H1 (cell line): ENCODE results near the gene HEATR5A. TPM values are rescaled to one million over a fixed set of nuclear protein-coding genes. Genes with fewer than 3 reads are reported as not detected.

Experiments used
- CTCF ChIA-PET: fragments of 300-600 bp; sonication (Branson Sonifier 250); formaldehyde crosslinking; loops from one replicate; lab custom pipeline; 2021; ENCODE audit not compliant: partially characterized antibody; lab: Charles Lee
- POLR2A ChIA-PET: fragments of 300-600 bp; sonication (Branson Sonifier 250); formaldehyde crosslinking; loops from one replicate; lab custom pipeline; 2021; ENCODE audit warnings: inconsistent platforms; ENCODE audit not compliant: partially characterized antibody; lab: Charles Lee
- DNase-seq, 2 experiments: peaks; one replicate each; pipeline versions ENCODE4 v3.0.0 to v3.0.0-alpha.2; 2010 to 2022; ENCODE audit warnings: low spot score in 2 of 2, low read depth in 1 of 2, mixed read lengths in 1 of 2
- FAIRE-seq: peaks from 2 replicates; lab custom pipeline; 2011; peaks lifted over from hg19 to GRCh38; lab: Jason Lieb, UNC
- H2AFZ ChIP-seq: 2 replicates; pipeline ENCODE4 v1.8.1; 2012; ENCODE audit warnings: low read length, inconsistent platforms
- H2AK5ac ChIP-seq: 2 replicates; pipeline ENCODE4 v1.6.1; 2013; ENCODE audit warnings: low read depth, low read length
- H2BK120ac ChIP-seq: replicated peaks from 2 replicates; pipeline ENCODE3; 2013; ENCODE audit warnings: low read depth, low read length, inconsistent platforms
- H2BK12ac ChIP-seq: 2 replicates; pipeline ENCODE4 v1.6.1; 2013; ENCODE audit warnings: low read depth, low read length
- H2BK15ac ChIP-seq: 2 replicates; pipeline ENCODE4 v1.6.1; 2013; ENCODE audit warnings: low read length
- H2BK20ac ChIP-seq: 2 replicates; pipeline ENCODE4 v1.6.1; 2013; ENCODE audit warnings: low read length
- H2BK5ac ChIP-seq: 2 replicates; pipeline ENCODE4 v1.6.1; 2013; ENCODE audit warnings: low read depth, low read length
- H3K14ac ChIP-seq: 2 replicates; pipeline ENCODE4 v1.6.1; 2013; ENCODE audit warnings: inconsistent platforms; ENCODE audit not compliant: insufficient read length
- H3K18ac ChIP-seq: 2 replicates; pipeline ENCODE4 v1.6.1; 2013; ENCODE audit warnings: low read length; ENCODE audit errors: extremely low read depth
- H3K23ac ChIP-seq: 2 replicates; pipeline ENCODE4 v1.6.1; 2013; ENCODE audit warnings: inconsistent platforms; ENCODE audit not compliant: insufficient read length
- H3K23me2 ChIP-seq: 2 replicates; pipeline ENCODE4 v1.6.1; 2013; ENCODE audit warnings: low read depth, low read length
- H3K27ac ChIP-seq: 2 replicates; pipeline ENCODE4 v1.6.1; 2011; ENCODE audit warnings: low read depth, low read length, inconsistent platforms
- H3K27me3 ChIP-seq, 4 experiments: replicated peaks in 1 of 4; 1 replicate in 1 of 4; 2 replicates in 3 of 4; pipeline versions ENCODE4 v1.6.1 to v1.8.1; 2011 to 2013; ENCODE audit warnings: low read length in 3 of 4, mild to moderate bottlenecking in 3 of 4, inconsistent platforms in 2 of 4, mixed read lengths in 2 of 4, moderate library complexity in 1 of 4; ENCODE audit not compliant: control insufficient read depth in 3 of 4, insufficient read depth in 3 of 4; ENCODE audit errors: extremely low read depth in 1 of 4
- H3K36me3 ChIP-seq, 4 experiments: 2 replicates each; pipeline versions ENCODE4 v1.6.1 to v1.8.1; 2011 to 2013; ENCODE audit warnings: mild to moderate bottlenecking in 4 of 4, low read length in 3 of 4, moderate library complexity in 2 of 4, control low read depth in 1 of 4, inconsistent platforms in 1 of 4; ENCODE audit not compliant: insufficient read depth in 4 of 4, control insufficient read depth in 2 of 4
- H3K4ac ChIP-seq: replicated peaks from 2 replicates; pipeline ENCODE3; 2013; ENCODE audit warnings: low read length, low read depth, mixed read lengths, inconsistent platforms; ENCODE audit not compliant: insufficient read length
- H3K4me1 ChIP-seq, 4 experiments: replicated peaks in 1 of 4; 1 replicate in 1 of 4; 2 replicates in 3 of 4; pipeline versions ENCODE4 v1.6.1 to v1.8.1; 2011 to 2013; ENCODE audit warnings: low read length in 3 of 4, inconsistent platforms in 2 of 4, mixed read lengths in 1 of 4; ENCODE audit not compliant: insufficient read depth in 4 of 4, control insufficient read depth in 3 of 4
- H3K4me2 ChIP-seq, 2 experiments: 2 replicates each; pipeline versions ENCODE4 v1.6.1 to v1.8.1; 2011 to 2013; ENCODE audit warnings: low read depth in 2 of 2, low read length in 2 of 2, control low read depth in 1 of 2, inconsistent platforms in 1 of 2, mild to moderate bottlenecking in 1 of 2; ENCODE audit not compliant: insufficient read depth in 1 of 2
- H3K4me3 ChIP-seq, 4 experiments: fragments of 200-600, 300-600 bp in 1 of 4; sonication (generic), shearing (Covaris generic), sonication (Bioruptor Twin) in 1 of 4; 2 replicates each; pipeline versions ENCODE4 v1.5.1 to v1.8.1; 2011 to 2016; ENCODE audit warnings: low read length in 4 of 4, low read depth in 3 of 4, control low read depth in 2 of 4, inconsistent platforms in 2 of 4, mild to moderate bottlenecking in 2 of 4, mixed read lengths in 1 of 4, moderate library complexity in 1 of 4; ENCODE audit not compliant: insufficient read depth in 2 of 4; ENCODE audit errors: extremely low read depth in 1 of 4
- H3K56ac ChIP-seq: replicated peaks from 2 replicates; pipeline ENCODE3; 2013; ENCODE audit warnings: low read depth, mild to moderate bottlenecking, mixed read lengths, low read length, inconsistent platforms; ENCODE audit not compliant: insufficient read length
- H3K79me1 ChIP-seq: 2 replicates; pipeline ENCODE4 v1.6.1; 2013; ENCODE audit warnings: low read depth, low read length, control low read depth
- H3K79me2 ChIP-seq, 2 experiments: 2 replicates each; pipeline versions ENCODE4 v1.6.1 to v1.8.1; 2012 to 2013; ENCODE audit warnings: low read length in 2 of 2, mild to moderate bottlenecking in 2 of 2, inconsistent platforms in 1 of 2; ENCODE audit not compliant: insufficient read depth in 2 of 2, control insufficient read depth in 1 of 2
- H3K9ac ChIP-seq, 4 experiments: replicated peaks in 1 of 4; 1 replicate in 1 of 4; 2 replicates in 3 of 4; pipeline versions ENCODE4 v1.6.1 to v1.8.1; 2011 to 2013; ENCODE audit warnings: low read depth in 3 of 4, low read length in 3 of 4, control low read depth in 2 of 4, mild to moderate bottlenecking in 2 of 4, moderate library complexity in 2 of 4, inconsistent platforms in 1 of 4; ENCODE audit errors: extremely low read depth in 1 of 4
- H3K9me3 ChIP-seq, 2 experiments: 2 replicates each; pipeline versions ENCODE4 v1.6.1 to v1.8.1; 2012 to 2013; ENCODE audit warnings: mild to moderate bottlenecking in 2 of 2, moderate library complexity in 2 of 2, control low read depth in 1 of 2, inconsistent platforms in 1 of 2, low read depth in 1 of 2, low read length in 1 of 2, mixed read lengths in 1 of 2; ENCODE audit not compliant: insufficient read depth in 2 of 2
- H4K20me1 ChIP-seq, 2 experiments: replicated peaks in 1 of 2; 2 replicates each; pipeline versions ENCODE3 to v1.8.1; 2011 to 2013; ENCODE audit warnings: inconsistent platforms in 2 of 2, low read length in 2 of 2, mild to moderate bottlenecking in 1 of 2; ENCODE audit not compliant: insufficient read depth in 2 of 2, control insufficient read depth in 1 of 2
- H4K5ac ChIP-seq: 2 replicates; pipeline ENCODE4 v1.6.1; 2013; ENCODE audit warnings: low read length, low read depth, mixed read lengths, inconsistent platforms; ENCODE audit not compliant: insufficient read length
- H4K8ac ChIP-seq: 2 replicates; pipeline ENCODE4 v1.8.0; 2013; ENCODE audit warnings: mild to moderate bottlenecking, moderate library complexity, low read length, inconsistent platforms; ENCODE audit not compliant: insufficient read depth; ENCODE audit errors: extremely low read depth
- H4K91ac ChIP-seq: replicated peaks from 2 replicates; pipeline ENCODE3; 2013; ENCODE audit warnings: low read length, mixed read lengths, inconsistent platforms; ENCODE audit not compliant: insufficient read length
- E2F6 ChIP-seq: IDR thresholded peaks from 2 replicates; pipeline ENCODE4 v1.6.1; 2012; ENCODE audit warnings: inconsistent platforms
- EP300 ChIP-seq, 2 experiments: IDR thresholded peaks; 1 replicate in 1 of 2; 2 replicates in 1 of 2; pipeline ENCODE4 v1.6.1; 2011 to 2012; ENCODE audit warnings: low read depth in 2 of 2, low read length in 2 of 2, mild to moderate bottlenecking in 2 of 2, borderline replicate concordance in 1 of 2, inconsistent platforms in 1 of 2, moderate library complexity in 1 of 2
- MAFK ChIP-seq: IDR thresholded peaks from 2 replicates; pipeline ENCODE4 v1.6.1; 2012; ENCODE audit warnings: low read depth, mild to moderate bottlenecking, improper control_type of control experiment, low read length
- MAX ChIP-seq: IDR thresholded peaks from 2 replicates; pipeline ENCODE4 v1.6.1; 2012; ENCODE audit warnings: inconsistent platforms
- RAD21 ChIP-seq, 2 experiments: IDR thresholded peaks in 1 of 2; conservative IDR thresholded peaks in 1 of 2; 2 replicates each; pipeline ENCODE4 v1.6.1; 2011; ENCODE audit warnings: low read depth in 2 of 2, low read length in 2 of 2, improper control_type of control experiment in 1 of 2, inconsistent platforms in 1 of 2, mild to moderate bottlenecking in 1 of 2, moderate library complexity in 1 of 2
- USF2 ChIP-seq: IDR thresholded peaks from 2 replicates; pipeline ENCODE4 v1.6.1; 2011; ENCODE audit warnings: low read length, improper control_type of control experiment
- WGBS, 2 experiments: shearing (Covaris generic) in 1 of 2; methylation state at CpG; one replicate each; pipeline versions ENCODE4 v1.1.6 to v1.1.7; 2013 to 2015; ENCODE audit warnings: low lambda C conversion rate in 2 of 2, mixed read lengths in 2 of 2, inconsistent platforms in 1 of 2, low coverage in 1 of 2, missing lambda C conversion rate in 1 of 2; ENCODE audit not compliant: insufficient replicate concordance in 2 of 2, insufficient coverage in 1 of 2, insufficient read length in 1 of 2; ENCODE audit errors: extremely low coverage in 1 of 2, missing lambda C conversion rate in 1 of 2; 5-methylcytosine and 5-hydroxymethylcytosine counted together
- polyA plus RNA-seq, 7 experiments: library from polyadenylated mRNA; depleted of rRNA in 3 of 7; stranded (reverse) in 5 of 7; unstranded in 2 of 7; fragments of >200 nt in 5 of 7; fragments of 200-250 nt in 2 of 7; gene quantifications; 1 replicate in 5 of 7; 2 replicates in 1 of 7; 4 replicates in 1 of 7; pipeline versions ENCODE4 v1.2.1 to v1.2.3, GENCODE V29; 2011 to 2013; ENCODE audit warnings: missing spikeins in 2 of 7, mixed read lengths in 2 of 7
- total RNA-seq: library from RNA; stranded (reverse); fragmentation: NEBNext Ultra II Directional; extraction: Animal tissue kit (Norgen Biotek cat#: 25700); gene quantifications from 2 replicates; pipeline ENCODE4 v1.2.1, GENCODE V29; 2021

HEATR5A gene
- total and polyA plus RNA-seq, 2 of the 8 experiments (the other 6 are each of a cell fraction or from before 2014, with no cell fraction given), result 9.0 to 36.2 TPM

GRCh38 chr14:31244626-31245025, 175.7 kb downstream of the HEATR5A start:
- H3K4me2 ChIP-seq, result no peak overlapping the region
- H2BK15ac ChIP-seq, result no peak overlapping the region
- no peak overlapping the region for H2AFZ ChIP-seq

More at GRCh38 chr14:31244626-31245025, 175.7 kb downstream of the HEATR5A start:
- H4K20me1 ChIP-seq, result no peaks in the 10 kb centered on the region
- CTCF ChIA-PET, result interaction anchor here (0.8 to 1.0 kb wide), 2 partner anchors 42 to 81 kb away, joined by 3 read pairs; no protein-coding TSS in a partner anchor
- no peaks in the 10 kb centered on the region for H3K79me1 ChIP-seq
- POLR2A ChIA-PET, result no interaction called here
- H2BK20ac ChIP-seq, result no peak overlapping the region
- peaks cover 0 to 4% (median 0%) of the 10 kb centered on the region in 4 experiments; a peak in 1 of 7 replicates for H3K4me1 ChIP-seq
- H4K5ac ChIP-seq, result no peak overlapping the region
- no peaks in the 10 kb centered on the region for H3K23me2 ChIP-seq
- 68% methylated on average over 3 of the region's 3 CpGs; no CpG with 5 or more reads in 1 of the 2 experiments for WGBS, 2 experiments
- FAIRE-seq (no peak), DNase-seq (no peak)
- no peak overlapping the region for H3K23ac ChIP-seq
- H2AK5ac ChIP-seq, result no peak overlapping the region
- H3K4ac ChIP-seq, result no peak overlapping the region
- H3K27me3 ChIP-seq, result no peaks in the 10 kb centered on the region
- no peak overlapping the region for H2BK120ac ChIP-seq
- no peak overlapping the region for H3K56ac ChIP-seq
- no peaks in the 10 kb centered on the region for H3K9me3 ChIP-seq
- H3K18ac ChIP-seq, result peak overlapping the region; percentile 27; the same call in 1 of the 2 replicates
- no peak overlapping the region for H4K91ac ChIP-seq
- H3K4me3 ChIP-seq, result no peak overlapping the region
- H2BK5ac ChIP-seq, result no peak overlapping the region
- no peaks in the 10 kb centered on the region for H3K36me3 ChIP-seq
- H3K9ac ChIP-seq, result no peak overlapping the region
- H3K14ac ChIP-seq, result no peak overlapping the region
- TF ChIP-seq MAFK (no peak), RAD21 (IDR thresholded peaks at IDR 0.05 in 1 of 2, conservative IDR thresholded peaks at IDR 0.05 in 1 of 2; ENCODE audit: low read depth in 2 of 2, low read length in 2 of 2) (no peak), E2F6 (no peak), MAX (no peak), USF2 (no peak), EP300 (IDR thresholded peaks at IDR 0.05; ENCODE audit: borderline replicate concordance in 1 of 2, low read depth in 2 of 2, low read length in 2 of 2) (no peak)
- no peak overlapping the region for H4K8ac ChIP-seq
- no peak overlapping the region for H3K27ac ChIP-seq
- no peaks in the 10 kb centered on the region for H3K79me2 ChIP-seq
- H2BK12ac ChIP-seq, result no peak overlapping the region
